Activated naive CD4-positive, alpha-beta T cell treated with anti-CD3 and anti-CD28 coated beads, Interleukin-2, amount 50 U/mL, for 24 hours (primary cell): ENCODE measurements around the gene OTOA.
"Not testable (repeated sequence)": the region's sequence is repeated elsewhere in the genome, so short reads cannot be mapped to it uniquely, and the experiment has no call there.

Experiments used
- H3K27ac Mint-ChIP-seq: one replicate; pipeline ENCODE4 v1.8.0; 2021; ENCODE audit warnings: mild to moderate bottlenecking, mixed read lengths
- H3K27me3 Mint-ChIP-seq: one replicate; pipeline ENCODE4 v1.8.0; 2021; ENCODE audit warnings: mixed read lengths
- H3K36me3 Mint-ChIP-seq: one replicate; pipeline ENCODE4 v1.8.0; 2021; ENCODE audit warnings: mixed read lengths
- H3K4me1 Mint-ChIP-seq: one replicate; pipeline ENCODE4 v1.8.0; 2021; ENCODE audit warnings: mixed read lengths
- H3K4me3 Mint-ChIP-seq: one replicate; pipeline ENCODE4 v1.8.0; 2021; ENCODE audit warnings: mild to moderate bottlenecking, mixed read lengths
- H3K9me3 Mint-ChIP-seq: one replicate; pipeline ENCODE4 v1.8.0; 2021; ENCODE audit warnings: mixed read lengths

The OTOA gene

DNA sequence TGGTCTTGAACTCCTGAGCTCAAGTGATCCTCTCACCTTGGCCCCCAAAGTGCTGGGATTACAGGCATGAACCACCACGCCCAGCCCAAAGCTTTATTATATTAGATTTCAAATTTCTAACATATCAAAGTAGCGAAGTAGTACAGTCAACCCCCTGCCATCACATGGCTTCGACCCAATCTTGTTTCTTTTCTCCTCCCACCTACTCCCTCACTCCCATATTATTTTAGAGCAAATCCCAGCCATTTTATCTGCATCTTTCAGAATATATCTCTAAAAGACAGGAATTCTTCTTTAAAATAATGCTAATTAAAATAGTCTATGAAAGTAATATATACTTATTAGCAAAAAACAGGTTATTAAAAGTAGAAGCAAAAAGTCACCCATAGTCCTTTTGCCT is 12.3 kb upstream of the OTOA start:
- Mint-ChIP-seq H3K4me3 (no peak overlapping the region), H3K27ac (peak overlapping the region; percentile 87), H3K36me3 (peaks cover 6% of the 10 kb centered on the region), H3K9me3 (no peaks in the 10 kb centered on the region), H3K4me1 (peaks cover 39% of the 10 kb centered on the region), H3K27me3 (no peaks in the 10 kb centered on the region)

DNA sequence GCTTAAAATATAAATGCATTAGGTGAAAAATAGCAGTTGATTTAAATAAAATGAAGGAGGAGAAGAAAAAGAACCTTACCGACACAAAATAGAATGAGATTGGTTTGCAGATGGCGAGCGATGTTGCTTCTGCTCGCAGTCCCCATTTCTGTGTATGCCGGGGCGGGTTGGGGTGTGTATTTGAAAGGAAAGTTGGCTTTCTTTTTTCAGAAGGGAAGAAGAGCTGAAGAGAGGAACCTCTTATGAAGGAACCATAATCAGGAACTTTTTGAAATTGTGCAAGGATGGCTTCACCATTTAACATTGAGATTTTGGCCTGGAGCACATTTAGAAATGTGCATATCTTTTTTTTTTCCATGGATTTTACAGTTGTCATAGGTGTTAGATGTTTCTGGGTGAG is 11.3 kb upstream of the OTOA start, which contains the start of gene IGSF6:
Gene IGSF6, minus strand, starts transcription at position 156 of the 400 bp plus-strand sequence. Its CDS starts 10 bp downstream, at position 146.
- Mint-ChIP-seq H3K4me3 (no peak within 1 kb of the TSS), H3K27me3 (no peaks in the 10 kb centered on the region), H3K27ac (peak within 1 kb of the TSS; percentile 87), H3K36me3 (peaks cover 7% of the 10 kb centered on the region), H3K4me1 (peaks cover 40% of the 10 kb centered on the region), H3K9me3 (no peaks in the 10 kb centered on the region)

DNA sequence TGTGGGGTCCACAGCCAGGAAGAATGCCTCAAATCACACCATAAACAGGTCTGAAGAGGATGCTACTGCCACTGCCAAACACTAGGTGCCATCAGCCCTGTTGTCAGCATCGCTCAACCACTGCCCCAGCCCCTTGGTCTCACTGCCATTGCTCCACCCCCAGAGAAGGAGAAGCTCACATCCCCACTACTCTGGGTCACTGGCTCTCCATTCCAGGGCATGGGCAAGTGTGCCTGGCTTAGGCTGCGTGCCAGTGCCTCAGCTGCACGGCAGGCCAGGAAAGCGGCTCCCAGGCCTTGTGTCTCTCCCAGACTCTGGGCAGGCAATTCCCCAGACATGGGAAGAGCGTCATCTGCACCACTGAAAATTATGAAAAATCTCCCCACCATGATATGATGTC is 10.2 kb upstream of the OTOA start:
- Mint-ChIP-seq H3K27me3 (no peaks in the 10 kb centered on the region), H3K36me3 (peaks cover 7% of the 10 kb centered on the region), H3K27ac (no peak overlapping the region)

DNA sequence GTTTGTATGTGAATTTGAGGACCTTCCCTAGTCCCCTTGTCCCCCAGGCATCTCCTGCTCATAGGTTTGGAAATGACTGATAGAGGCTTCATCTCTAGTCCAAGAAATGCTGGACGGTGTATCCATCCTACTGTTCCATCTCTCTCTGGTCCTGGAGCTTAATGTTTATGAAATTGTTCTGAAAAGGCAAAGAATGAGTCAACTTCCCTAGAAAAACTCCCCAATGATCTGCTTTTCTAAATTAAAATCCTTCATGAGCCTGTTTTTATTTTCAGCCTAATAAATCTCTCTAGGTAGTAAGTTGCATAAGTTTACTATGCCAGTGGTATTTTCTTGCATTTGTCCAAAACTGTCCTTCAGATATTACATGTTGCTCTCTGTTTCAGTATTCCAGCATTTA is 9.3 kb upstream of the OTOA start:
- peaks cover 38% of the 10 kb centered on the region for H3K4me1 Mint-ChIP-seq
- peaks cover 7% of the 10 kb centered on the region for H3K36me3 Mint-ChIP-seq
- H3K9me3 Mint-ChIP-seq = no peaks in the 10 kb centered on the region
- no peaks in the 10 kb centered on the region for H3K27me3 Mint-ChIP-seq
- H3K27ac Mint-ChIP-seq = no peak overlapping the region
- no peak overlapping the region for H3K4me3 Mint-ChIP-seq

More for the DNA sequence above, 10.2 kb upstream of the OTOA start:
- H3K9me3 Mint-ChIP-seq = no peaks in the 10 kb centered on the region
- H3K4me1 Mint-ChIP-seq = peaks cover 40% of the 10 kb centered on the region
- no peak overlapping the region for H3K4me3 Mint-ChIP-seq

DNA sequence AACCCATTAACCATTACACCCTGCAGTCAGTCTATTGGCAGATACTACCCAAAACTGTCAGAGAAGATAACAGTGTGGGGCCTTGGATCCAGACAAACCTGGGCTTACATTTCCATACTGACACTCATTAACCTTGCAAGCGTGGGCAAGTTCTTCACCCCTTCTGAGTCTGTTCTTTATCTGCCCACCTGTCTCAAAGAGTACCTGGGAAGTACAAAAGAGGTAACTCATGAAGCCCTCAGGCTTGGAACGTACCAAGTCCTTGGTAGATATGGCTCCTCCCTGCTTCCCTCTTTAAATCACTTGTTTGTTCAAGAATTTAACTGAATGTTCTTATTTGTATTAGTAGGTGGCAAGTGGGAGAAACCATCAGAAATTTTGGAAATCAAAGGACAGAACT is 8.9 kb upstream of the OTOA start:
- peaks cover 7% of the 10 kb centered on the region for H3K36me3 Mint-ChIP-seq
- H3K4me3 Mint-ChIP-seq = no peak overlapping the region
- H3K9me3 Mint-ChIP-seq = no peaks in the 10 kb centered on the region
- H3K27ac Mint-ChIP-seq = no peak overlapping the region
- H3K27me3 Mint-ChIP-seq = no peaks in the 10 kb centered on the region
- peaks cover 38% of the 10 kb centered on the region for H3K4me1 Mint-ChIP-seq

DNA sequence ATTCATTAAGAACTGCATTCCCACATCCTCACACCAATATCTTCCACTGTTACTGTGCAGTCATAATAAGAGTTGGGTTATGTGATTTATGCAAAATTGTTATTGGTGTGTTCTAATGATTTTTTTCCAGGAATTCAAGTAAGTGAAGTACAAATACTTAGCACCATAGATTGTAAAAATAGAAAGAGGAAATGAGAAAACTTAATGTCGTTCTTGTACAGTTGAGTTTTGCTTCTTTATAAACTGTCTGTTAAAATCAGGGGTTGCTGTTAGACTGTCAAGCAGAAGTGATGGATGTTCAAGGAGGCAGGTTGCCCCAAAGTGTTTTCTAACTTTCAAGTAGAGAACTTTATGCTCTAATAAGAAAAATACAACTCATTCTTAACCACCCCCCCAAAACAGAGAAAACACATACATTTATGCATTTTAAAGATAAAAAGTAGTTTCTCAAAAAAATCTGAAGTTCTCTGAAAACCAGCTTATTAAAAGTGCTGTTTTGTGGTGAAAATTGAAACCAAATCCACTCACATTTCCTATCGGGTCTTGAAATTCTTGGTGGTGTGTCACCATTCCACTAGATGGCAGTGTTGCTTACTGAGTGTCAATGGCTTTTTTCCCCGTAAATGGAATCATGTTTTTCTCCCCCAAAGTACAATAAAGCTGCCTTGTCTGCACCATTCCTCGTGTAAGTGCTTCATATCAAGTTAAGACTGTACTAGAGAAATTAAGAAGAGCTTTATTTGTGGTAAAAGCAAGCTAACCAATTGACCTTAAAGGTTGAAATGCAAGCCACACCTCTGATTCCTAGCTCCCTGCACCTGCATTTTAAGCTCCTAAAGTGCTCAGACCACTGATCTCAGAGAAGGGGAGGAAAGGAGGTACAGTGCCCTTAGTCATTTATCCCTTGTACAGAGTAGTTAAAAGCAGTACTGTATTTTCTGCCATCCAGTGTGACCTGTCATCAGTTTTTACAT is 6.7 kb upstream of the OTOA start:
- Mint-ChIP-seq H3K4me3 (no peak overlapping the region), H3K27me3 (no peaks in the 10 kb centered on the region), H3K27ac (peak overlapping the region; percentile 14), H3K9me3 (no peaks in the 10 kb centered on the region), H3K4me1 (peaks cover 42% of the 10 kb centered on the region), H3K36me3 (peaks cover 7% of the 10 kb centered on the region)

DNA sequence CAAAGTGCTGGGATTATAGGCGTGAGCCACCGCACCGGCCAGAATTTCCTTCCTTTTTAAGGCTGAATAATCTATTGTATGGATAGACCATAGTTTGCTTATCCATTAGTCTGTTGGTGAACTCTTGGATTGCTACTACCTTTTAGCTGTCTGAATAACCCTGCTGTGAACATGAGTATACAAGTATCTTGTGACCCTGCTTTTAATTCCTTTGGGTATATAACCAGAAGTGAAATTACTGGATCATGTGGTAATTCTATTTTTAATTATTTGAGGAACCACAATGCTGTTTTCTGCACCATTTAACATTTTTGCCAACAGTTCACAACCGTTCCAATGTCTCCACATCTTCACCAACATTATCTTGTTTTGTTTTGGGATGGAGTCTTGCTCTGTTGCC is 4.6 kb upstream of the OTOA start:
- Mint-ChIP-seq H3K9me3 (no peaks in the 10 kb centered on the region), H3K27ac (no peak overlapping the region), H3K36me3 (peaks cover 4% of the 10 kb centered on the region), H3K4me1 (peaks cover 40% of the 10 kb centered on the region), H3K4me3 (no peak overlapping the region), H3K27me3 (no peaks in the 10 kb centered on the region)

DNA sequence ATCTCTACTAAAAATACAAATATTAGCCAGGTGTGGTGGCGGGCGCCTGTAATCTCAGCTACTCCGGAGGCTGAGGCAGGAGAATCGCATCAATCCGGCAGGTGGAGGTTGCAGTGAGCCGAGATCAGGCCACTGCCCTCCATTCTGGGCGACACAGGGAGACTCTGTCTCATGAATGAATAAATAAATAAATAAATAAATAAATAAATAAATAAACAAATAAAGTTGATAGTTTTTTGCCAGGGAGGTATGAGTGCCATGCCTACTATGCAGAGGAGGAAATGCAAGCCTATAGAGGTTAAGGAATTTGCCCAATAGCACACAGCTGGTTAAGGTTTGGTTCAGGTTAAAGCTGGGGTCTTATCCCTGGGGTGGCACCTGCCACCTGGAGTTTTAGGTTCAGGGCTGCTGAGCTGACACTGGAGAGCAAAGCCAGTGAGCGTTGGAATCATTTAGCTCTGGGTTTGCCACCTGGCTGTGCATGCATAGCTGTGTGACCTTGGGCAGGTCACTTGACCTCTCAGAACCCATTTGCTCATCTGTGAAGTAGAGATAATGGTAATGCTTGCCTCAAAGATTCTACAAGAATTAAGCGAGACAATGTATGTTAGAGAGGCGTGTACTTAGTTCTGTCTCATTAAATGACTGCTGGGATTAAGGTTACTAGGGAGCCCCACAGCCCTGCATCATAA is 1.2 kb downstream of the OTOA start:
- Mint-ChIP-seq H3K4me1 (peaks cover 17% of the 10 kb centered on the region), H3K4me3 (no peak overlapping the region), H3K36me3 (no peaks in the 10 kb centered on the region), H3K9me3 (no peaks in the 10 kb centered on the region), H3K27me3 (no peaks in the 10 kb centered on the region), H3K27ac (no peak overlapping the region)

DNA sequence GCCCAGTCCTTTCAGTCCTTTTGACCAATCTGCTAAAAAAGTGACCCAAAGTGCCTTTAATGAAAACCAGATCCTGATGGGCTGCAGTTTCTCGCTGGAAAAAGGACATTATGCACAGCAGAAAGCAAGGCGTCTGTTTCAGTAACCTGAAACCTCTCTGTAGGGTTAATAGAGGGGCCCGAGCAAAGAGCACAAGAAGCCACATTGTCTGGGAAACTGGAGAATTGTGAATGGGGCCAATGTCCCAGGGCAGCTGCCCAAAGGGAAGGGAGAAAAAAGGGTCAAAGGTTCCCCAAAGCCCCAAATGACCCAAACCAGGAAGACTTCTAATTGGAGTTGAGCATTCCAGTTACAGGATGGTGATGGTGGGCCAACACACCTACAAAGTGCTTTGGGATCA is 3.0 kb downstream of the OTOA start:
- no peak overlapping the region for H3K4me3 Mint-ChIP-seq
- no peaks in the 10 kb centered on the region for H3K9me3 Mint-ChIP-seq
- H3K27ac Mint-ChIP-seq = no peak overlapping the region
- no peaks in the 10 kb centered on the region for H3K36me3 Mint-ChIP-seq
- H3K4me1 Mint-ChIP-seq = peaks cover 5% of the 10 kb centered on the region
- no peaks in the 10 kb centered on the region for H3K27me3 Mint-ChIP-seq

DNA sequence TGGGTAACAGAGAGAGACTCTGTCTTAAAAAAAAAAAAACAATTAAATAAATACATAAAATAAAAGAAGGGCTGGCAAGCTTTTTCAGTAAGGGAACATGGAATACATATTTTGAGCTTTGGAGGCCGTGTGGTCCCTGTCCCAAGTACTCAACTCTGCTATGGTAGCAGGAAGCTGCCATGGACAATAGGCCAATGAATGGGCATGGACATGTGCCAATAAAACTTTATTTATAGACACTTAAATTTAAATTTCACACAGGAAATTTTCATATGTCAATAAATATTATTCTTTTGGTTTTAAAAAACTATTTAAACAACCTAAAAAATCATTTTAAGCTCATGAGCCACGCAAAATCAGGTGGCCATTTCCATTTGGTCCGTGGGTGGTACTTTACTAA is 3.8 kb downstream of the OTOA start:
- H3K27ac Mint-ChIP-seq = no peak overlapping the region
- H3K4me3 Mint-ChIP-seq = no peak overlapping the region
- H3K36me3 Mint-ChIP-seq = no peaks in the 10 kb centered on the region
- H3K9me3 Mint-ChIP-seq = no peaks in the 10 kb centered on the region
- H3K4me1 Mint-ChIP-seq = peaks cover 4% of the 10 kb centered on the region
- no peaks in the 10 kb centered on the region for H3K27me3 Mint-ChIP-seq

DNA sequence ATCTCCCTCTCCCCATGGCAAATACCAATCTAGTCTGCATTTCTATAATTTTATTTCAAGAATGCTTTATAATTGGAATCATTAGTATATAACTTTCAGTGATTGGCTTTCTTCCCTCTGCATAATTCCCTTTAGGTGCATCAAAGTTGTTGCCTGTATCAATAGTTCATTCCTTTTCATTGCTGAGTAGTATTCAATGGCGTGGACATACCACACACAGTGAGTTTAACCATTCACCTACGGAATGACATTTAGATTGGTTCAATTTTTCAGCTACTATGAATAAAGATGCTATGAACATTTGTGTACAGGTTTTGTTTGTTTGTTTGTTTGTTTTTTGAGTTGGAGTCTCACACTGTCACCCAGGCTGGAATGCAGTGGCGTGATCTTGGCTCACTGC is 9.7 kb downstream of the OTOA start:
- Mint-ChIP-seq H3K4me3 (no peak overlapping the region), H3K9me3 (peaks cover 5% of the 10 kb centered on the region), H3K27me3 (no peaks in the 10 kb centered on the region), H3K36me3 (peaks cover 4% of the 10 kb centered on the region), H3K27ac (no peak overlapping the region), H3K4me1 (no peaks in the 10 kb centered on the region)

DNA sequence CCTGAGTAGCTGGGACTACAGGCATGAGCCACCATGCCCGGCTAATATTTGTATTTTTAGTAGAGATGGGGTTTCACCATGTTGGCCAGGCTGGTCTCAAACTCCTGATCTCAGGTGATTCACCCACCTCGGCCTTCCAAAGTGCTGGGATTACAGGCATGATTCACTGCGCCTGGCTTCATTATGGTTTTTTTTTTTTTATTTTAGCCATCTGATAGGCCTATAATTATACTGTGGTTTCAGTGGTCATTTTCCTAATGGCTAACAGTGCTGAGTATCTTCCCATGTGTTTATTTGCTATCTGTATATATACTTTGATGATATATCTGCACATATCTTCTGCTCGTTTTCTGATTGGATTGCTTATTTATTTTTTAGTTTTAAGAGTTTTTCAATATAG is 10.7 kb downstream of the OTOA start:
- H3K4me1 Mint-ChIP-seq, H3K9me3 Mint-ChIP-seq, H3K27me3 Mint-ChIP-seq, H3K4me3 Mint-ChIP-seq, H3K27ac Mint-ChIP-seq, H3K36me3 Mint-ChIP-seq: not testable (repeated sequence)

DNA sequence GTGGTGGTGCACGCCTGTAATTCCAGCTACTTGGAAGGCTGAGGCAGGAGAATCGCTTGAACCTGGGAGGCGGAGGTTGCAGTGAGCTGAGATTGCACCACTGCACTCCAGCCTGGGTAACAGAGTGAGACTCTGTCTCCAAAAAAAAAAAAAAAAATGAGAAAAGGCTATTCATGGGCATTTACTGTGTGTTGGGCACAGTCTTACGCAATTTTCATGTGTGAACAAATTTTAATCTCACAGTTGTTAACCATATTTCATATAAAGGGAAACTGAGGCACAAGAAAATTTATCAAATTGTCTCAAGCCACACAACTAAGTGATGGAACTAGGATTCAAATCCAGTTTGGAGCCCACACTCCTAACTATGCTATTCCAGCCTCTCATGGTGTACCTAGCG is 16.9 kb downstream of the OTOA start:
- not testable (repeated sequence) for H3K27ac Mint-ChIP-seq, H3K4me3 Mint-ChIP-seq, H3K4me1 Mint-ChIP-seq, H3K36me3 Mint-ChIP-seq, H3K9me3 Mint-ChIP-seq, H3K27me3 Mint-ChIP-seq

DNA sequence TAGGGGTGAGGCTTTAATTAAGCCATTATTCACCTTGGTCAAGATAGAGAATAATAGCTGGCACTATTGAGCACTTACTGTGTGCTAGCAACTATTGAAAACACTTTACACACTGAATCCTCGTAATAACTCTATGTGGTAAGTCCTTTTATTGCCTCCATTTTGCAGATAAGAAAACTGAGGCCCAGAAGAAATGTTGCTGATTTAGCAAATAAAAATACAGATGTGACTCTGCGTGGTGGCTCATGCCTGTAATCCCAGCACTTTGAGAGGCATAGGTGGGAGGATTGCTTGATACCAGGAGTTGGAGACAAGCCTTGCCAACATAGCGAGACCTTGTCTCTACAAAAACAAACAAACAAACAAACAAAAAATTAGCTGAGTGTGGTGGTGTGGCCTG is 19.4 kb downstream of the OTOA start:
- Mint-ChIP-seq H3K36me3 (no peaks in the 10 kb centered on the region), H3K27me3 (peaks cover 6% of the 10 kb centered on the region), H3K4me1 (no peaks in the 10 kb centered on the region), H3K27ac (no peak overlapping the region), H3K4me3 (no peak overlapping the region), H3K9me3 (no peaks in the 10 kb centered on the region)

DNA sequence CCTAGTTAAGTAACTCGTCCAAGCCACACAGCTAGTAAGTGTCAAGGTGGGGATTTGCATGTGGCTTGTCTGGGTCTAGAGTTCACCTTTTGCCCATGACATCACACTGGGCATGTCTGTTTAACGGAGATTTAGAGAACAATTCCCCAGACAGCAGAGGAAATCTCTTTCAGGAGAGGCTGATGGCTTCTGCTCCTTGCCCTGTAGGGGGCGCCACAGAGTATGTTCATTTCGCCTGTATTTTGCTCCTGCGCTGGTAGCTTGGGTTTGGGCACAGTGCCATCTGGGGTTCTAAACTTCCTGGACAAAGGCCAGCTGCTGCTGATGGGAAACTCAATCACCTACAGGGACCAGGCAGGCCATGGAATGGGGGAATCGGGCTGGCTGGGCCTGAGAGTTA is 20.4 kb downstream of the OTOA start:
- no peaks in the 10 kb centered on the region for H3K36me3 Mint-ChIP-seq
- no peak overlapping the region for H3K27ac Mint-ChIP-seq
- no peaks in the 10 kb centered on the region for H3K4me1 Mint-ChIP-seq
- peaks cover 6% of the 10 kb centered on the region for H3K27me3 Mint-ChIP-seq
- no peaks in the 10 kb centered on the region for H3K9me3 Mint-ChIP-seq
- no peak overlapping the region for H3K4me3 Mint-ChIP-seq

DNA sequence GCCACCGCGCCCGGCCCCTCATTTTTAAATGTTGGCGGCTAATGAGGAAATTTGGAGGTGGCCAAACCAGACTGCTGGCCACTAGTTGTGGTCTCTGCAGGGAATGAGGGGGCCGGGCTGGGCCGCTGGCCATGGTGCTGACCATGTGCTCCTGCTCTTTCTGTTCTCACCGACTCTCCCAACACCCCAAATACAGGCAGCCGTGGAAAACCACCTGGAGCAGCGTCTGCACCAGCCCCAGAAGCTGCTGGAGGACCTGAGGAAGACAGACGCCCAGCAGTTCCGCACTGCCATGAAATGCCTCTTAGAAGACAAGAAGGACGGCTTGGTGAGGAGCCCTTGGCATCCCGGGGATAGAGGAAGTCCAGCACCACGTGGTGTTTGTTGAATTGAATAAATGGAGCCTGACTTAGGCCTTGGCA is 21.3 kb downstream of the OTOA start:
- Mint-ChIP-seq H3K27ac (no peak overlapping the region), H3K36me3 (no peaks in the 10 kb centered on the region), H3K4me3 (no peak overlapping the region)

More for the DNA sequence above, 21.3 kb downstream of the OTOA start:
- H3K4me1 Mint-ChIP-seq = no peaks in the 10 kb centered on the region
- no peaks in the 10 kb centered on the region for H3K9me3 Mint-ChIP-seq
- peaks cover 6% of the 10 kb centered on the region for H3K27me3 Mint-ChIP-seq
